Measurements from ENCODE around the gene HTT.

DNA sequence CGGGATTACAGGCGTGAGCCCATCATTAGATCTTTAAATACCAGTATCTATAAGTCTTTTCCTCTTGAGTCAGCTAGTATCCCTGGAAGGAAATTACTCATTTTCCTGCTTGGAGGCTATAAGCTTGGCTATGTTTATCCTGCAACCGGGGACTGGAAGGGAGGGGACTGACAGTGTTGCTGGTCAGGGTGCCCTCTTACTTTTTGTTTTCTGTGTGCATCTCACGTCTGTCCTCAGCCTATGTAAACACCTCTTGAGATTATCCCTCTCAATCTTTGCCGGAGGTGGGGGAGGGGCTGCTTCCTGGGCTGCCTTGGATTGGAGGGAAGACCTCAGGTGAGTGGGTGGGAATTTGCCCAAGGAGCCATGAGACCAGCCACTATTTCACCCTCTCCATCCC, 37.0 kb downstream of the HTT start:
- TF ChIP-seq, protein P1, sequence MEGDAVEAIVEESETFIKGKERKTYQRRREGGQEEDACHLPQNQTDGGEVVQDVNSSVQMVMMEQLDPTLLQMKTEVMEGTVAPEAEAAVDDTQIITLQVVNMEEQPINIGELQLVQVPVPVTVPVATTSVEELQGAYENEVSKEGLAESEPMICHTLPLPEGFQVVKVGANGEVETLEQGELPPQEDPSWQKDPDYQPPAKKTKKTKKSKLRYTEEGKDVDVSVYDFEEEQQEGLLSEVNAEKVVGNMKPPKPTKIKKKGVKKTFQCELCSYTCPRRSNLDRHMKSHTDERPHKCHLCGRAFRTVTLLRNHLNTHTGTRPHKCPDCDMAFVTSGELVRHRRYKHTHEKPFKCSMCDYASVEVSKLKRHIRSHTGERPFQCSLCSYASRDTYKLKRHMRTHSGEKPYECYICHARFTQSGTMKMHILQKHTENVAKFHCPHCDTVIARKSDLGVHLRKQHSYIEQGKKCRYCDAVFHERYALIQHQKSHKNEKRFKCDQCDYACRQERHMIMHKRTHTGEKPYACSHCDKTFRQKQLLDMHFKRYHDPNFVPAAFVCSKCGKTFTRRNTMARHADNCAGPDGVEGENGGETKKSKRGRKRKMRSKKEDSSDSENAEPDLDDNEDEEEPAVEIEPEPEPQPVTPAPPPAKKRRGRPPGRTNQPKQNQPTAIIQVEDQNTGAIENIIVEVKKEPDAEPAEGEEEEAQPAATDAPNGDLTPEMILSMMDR (IDR thresholded peaks at IDR 0.05; ENCODE audit: insufficient read depth, low read length), result no peak
- TF ChIP-seq SPI1 (IDR thresholded peaks at IDR 0.05; ENCODE audit: borderline replicate concordance, low read depth) (no peak), POLR2AphosphoS5 (IDR thresholded peaks at IDR 0.05; ENCODE audit: low read depth) (no peak)
- TF ChIP-seq, protein P2, sequence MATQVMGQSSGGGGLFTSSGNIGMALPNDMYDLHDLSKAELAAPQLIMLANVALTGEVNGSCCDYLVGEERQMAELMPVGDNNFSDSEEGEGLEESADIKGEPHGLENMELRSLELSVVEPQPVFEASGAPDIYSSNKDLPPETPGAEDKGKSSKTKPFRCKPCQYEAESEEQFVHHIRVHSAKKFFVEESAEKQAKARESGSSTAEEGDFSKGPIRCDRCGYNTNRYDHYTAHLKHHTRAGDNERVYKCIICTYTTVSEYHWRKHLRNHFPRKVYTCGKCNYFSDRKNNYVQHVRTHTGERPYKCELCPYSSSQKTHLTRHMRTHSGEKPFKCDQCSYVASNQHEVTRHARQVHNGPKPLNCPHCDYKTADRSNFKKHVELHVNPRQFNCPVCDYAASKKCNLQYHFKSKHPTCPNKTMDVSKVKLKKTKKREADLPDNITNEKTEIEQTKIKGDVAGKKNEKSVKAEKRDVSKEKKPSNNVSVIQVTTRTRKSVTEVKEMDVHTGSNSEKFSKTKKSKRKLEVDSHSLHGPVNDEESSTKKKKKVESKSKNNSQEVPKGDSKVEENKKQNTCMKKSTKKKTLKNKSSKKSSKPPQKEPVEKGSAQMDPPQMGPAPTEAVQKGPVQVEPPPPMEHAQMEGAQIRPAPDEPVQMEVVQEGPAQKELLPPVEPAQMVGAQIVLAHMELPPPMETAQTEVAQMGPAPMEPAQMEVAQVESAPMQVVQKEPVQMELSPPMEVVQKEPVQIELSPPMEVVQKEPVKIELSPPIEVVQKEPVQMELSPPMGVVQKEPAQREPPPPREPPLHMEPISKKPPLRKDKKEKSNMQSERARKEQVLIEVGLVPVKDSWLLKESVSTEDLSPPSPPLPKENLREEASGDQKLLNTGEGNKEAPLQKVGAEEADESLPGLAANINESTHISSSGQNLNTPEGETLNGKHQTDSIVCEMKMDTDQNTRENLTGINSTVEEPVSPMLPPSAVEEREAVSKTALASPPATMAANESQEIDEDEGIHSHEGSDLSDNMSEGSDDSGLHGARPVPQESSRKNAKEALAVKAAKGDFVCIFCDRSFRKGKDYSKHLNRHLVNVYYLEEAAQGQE (IDR thresholded peaks at IDR 0.05; ENCODE audit: insufficient replicate concordance, low read depth), result no peak
